Thyroid gland (tissue), 4 donors: ENCODE results near the gene SLC7A5.

Experiments
- CTCF ChIP-seq, 6 experiments: fragments of 200-600 bp in 3 of 6; fragments of 450-650 bp in 3 of 6; sonication (generic) in 3 of 6; IDR thresholded peaks; one replicate each; pipeline ENCODE4 v1.5.1; 2016 to 2019; ENCODE audit warnings: antibody characterized with exemption in 6 of 6, mild to moderate bottlenecking in 2 of 6, inconsistent platforms in 1 of 6, moderate library complexity in 1 of 6
- POLR2A ChIP-seq, 2 donors: fragments of 450-650 bp; IDR thresholded peaks; one replicate each; pipeline ENCODE4 v1.6.1; 2017; ENCODE audit warnings: antibody characterized with exemption in 2 of 2, mild to moderate bottlenecking in 2 of 2, moderate library complexity in 1 of 2

GRCh38 chr16:87839542-87840270 is 29.6 kb downstream of the SLC7A5 start:
- TF ChIP-seq CTCF (IDR thresholded peaks at IDR 0.05) (no peak), POLR2A (IDR thresholded peaks at IDR 0.05) (no peak)
